ENCODE results near the gene GGT7.

The GGT7 gene

DNA sequence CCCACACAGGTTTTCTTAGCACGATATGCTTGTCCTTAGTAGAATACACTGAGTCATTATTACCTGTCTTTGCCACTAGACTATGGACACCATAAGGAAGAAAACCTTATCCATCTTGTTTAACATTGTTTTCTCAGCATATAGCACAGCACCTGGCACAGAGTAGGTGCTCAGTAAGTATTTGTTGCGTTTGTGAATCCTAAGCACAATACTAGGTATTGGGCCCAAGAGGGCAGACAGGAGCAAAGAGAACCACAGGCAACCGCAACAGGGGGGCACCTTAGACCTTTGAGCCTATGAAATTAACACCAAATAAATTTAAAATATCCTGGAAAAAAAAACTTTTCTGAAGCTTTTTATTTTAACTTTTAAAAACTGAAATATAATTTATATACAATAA lies 43.5 kb downstream of the GGT7 start:
- ChIA-PET CTCF (no interaction called here), POLR2A (no interaction called here)
- no peak for DNase-seq (ENCODE audit: extremely low spot score)
- TF ChIP-seq CTBP1 (IDR thresholded peaks at IDR 0.05; ENCODE audit: borderline replicate concordance) (no peak), FOXK2 (IDR thresholded peaks at IDR 0.05) (no peak), ARNT (IDR thresholded peaks at IDR 0.05) (no peak), TARDBP (IDR thresholded peaks at IDR 0.05) (no peak), NFRKB (IDR thresholded peaks at IDR 0.05) (no peak), SP1 (IDR thresholded peaks at IDR 0.05) (no peak), SUZ12 (IDR thresholded peaks at IDR 0.05) (no peak), ELF4 (IDR thresholded peaks at IDR 0.05) (no peak), LEF1 (IDR thresholded peaks at IDR 0.05; ENCODE audit: borderline replicate concordance) (no peak), BHLHE40 (IDR thresholded peaks at IDR 0.05; ENCODE audit: borderline replicate concordance) (no peak), ZNF384 (IDR thresholded peaks at IDR 0.05) (no peak), FOXM1 (IDR thresholded peaks at IDR 0.05; ENCODE audit: borderline replicate concordance) (no peak)
- TF ChIP-seq, protein P1, sequence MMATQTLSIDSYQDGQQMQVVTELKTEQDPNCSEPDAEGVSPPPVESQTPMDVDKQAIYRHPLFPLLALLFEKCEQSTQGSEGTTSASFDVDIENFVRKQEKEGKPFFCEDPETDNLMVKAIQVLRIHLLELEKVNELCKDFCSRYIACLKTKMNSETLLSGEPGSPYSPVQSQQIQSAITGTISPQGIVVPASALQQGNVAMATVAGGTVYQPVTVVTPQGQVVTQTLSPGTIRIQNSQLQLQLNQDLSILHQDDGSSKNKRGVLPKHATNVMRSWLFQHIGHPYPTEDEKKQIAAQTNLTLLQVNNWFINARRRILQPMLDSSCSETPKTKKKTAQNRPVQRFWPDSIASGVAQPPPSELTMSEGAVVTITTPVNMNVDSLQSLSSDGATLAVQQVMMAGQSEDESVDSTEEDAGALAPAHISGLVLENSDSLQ (IDR thresholded peaks at IDR 0.05), result no peak

DNA sequence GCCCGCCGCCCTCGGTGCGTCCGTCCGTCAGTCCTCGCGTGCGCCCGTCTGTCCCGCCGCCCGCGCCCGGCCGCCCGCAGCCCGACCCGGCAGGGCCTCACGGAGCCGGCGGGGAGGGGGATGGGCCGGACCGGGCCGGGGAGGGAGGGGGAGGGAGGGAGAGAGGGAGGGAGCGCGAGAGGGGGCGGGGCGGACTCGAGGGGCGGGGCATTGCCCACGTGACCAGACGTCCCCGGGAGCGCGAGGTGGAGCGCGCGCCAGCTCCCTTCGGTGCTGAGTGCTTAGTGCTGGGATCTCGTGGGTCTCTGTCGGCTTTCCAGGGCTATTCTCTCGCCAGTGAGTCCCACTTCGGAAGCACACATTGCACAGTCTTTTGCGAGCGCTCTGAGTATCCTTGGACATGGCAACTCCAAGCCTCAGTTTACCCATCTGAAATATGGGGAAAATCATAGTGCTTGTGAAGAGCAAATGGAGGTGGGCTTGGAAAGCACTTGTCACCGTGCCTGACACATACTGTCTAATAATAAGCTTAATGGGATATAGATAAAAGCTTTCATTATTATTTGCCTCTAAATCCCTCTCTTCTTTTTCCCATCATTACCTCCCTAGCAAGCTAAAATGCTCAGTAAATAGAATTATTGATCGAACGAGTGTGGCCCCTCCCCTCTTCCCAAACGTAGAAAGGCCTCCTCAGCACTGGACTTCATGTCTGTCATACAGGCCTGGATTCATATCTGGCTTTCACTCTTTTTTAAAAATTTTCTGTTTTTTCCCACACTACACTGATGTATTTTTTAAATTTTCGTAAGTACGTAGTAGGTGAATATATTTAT lies 46.9 kb downstream of the GGT7 start, which contains the start of gene NCOA6:
NCOA6 (minus strand) TSS at position 122 of the 833 bp plus-strand sequence. CDS start 43,296 bp downstream, outside the sequence.
- ChIA-PET POLR2A (interaction anchor here (0.5 to 1.5 kb wide), 12 partner anchors 9 to 635 kb away, joined by 3 to 8 read pairs (median 4); partner anchors contain the start of gene ACSS2), CTCF (interaction anchor here (0.5 to 1.3 kb wide), 2 partner anchors 22 to 513 kb away, joined by 3 read pairs; no protein-coding TSS in a partner anchor)
- no peak for TF ChIP-seq ZNF384 (IDR thresholded peaks at IDR 0.05)
- no peak for TF ChIP-seq CTBP1 (IDR thresholded peaks at IDR 0.05; ENCODE audit: borderline replicate concordance)
- TF ChIP-seq ARNT (IDR thresholded peaks at IDR 0.05), result no peak
- no peak for TF ChIP-seq TARDBP (IDR thresholded peaks at IDR 0.05)
- TF ChIP-seq BHLHE40 (IDR thresholded peaks at IDR 0.05; ENCODE audit: borderline replicate concordance), result no peak
- TF ChIP-seq L3MBTL2 (conservative IDR thresholded peaks at IDR 0.05), result peak; percentile 72
- TF ChIP-seq LEF1 (IDR thresholded peaks at IDR 0.05; ENCODE audit: borderline replicate concordance), result no peak
- no peak for TF ChIP-seq ELF4 (IDR thresholded peaks at IDR 0.05)
- DNase-seq (ENCODE audit: extremely low spot score), result peak; percentile 88

DNA sequence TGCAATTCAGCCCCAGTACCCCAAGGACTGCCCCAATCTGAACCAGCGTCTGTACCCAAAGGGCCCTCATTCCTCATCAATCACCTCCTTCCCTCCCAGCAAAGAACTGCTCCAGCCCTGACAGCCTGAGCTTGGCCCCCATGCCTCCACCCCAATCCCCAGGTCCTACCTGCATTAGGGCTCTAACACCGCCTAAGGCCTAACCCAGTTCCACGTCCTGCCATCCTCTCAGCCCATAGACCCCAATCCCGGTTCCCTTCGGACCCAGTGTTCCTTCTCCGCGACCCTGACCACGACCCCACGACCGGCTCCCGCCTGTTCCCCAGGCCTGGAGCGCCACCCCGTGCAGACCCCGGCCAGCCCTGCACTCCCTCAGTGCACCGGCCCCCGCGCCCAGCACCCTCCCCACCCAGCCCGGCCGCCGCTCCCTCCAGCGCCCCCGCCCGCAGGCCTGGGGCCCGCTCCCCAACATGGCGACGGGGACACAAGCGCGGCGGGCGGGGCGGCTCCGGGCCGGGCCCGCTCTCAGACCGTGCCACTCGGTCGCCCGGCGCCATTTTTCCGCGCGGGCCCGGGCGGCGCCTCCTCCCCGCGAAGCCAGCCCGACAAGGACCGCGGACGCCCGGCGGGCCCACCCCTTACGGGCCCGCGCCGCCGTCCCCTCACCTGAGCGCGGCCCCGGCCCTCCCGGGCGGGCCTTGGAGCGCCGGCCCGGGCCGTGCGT lies 47.7 kb downstream of the GGT7 start:
- no peak for TF ChIP-seq FOXA1 (IDR thresholded peaks at IDR 0.05)
- peak; percentile 40; the same call in 1 of the 2 replicates for TF ChIP-seq ARNT (IDR thresholded peaks at IDR 0.05)
- TF ChIP-seq FOXM1 (IDR thresholded peaks at IDR 0.05; ENCODE audit: borderline replicate concordance), result 0 out of 2 replicates have a peak, but pooled peaks have one; percentile 14
- peak; percentile 69 for DNase-seq (ENCODE audit: extremely low spot score)
- POLR2A ChIA-PET, result interaction anchor here (0.5 to 1.5 kb wide), 14 partner anchors 8 to 634 kb away, joined by 3 to 8 read pairs (median 3); partner anchors contain the start of gene ACSS2
- CTCF ChIA-PET, result interaction anchor here (0.5 to 1.3 kb wide), 4 partner anchors 21 to 513 kb away, joined by 3 read pairs; no protein-coding TSS in a partner anchor

DNA sequence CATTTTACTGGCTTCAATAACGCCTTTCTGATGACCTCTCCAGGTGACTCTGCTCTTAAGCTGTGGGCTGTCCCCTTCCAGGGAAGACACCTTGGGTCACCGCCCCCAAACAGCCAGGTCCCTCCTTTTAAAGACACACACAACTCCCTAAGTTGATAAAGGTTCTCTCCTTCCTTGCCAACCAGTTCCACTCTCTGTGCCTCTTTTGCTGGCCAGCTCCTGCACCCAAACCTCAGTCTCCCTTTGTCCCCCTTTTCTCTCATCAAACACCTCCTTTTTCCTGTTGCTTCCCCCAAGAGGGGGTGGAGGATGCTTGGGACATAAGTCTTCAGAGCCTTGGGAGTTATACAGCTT lies 48.2 kb downstream of the GGT7 start:
- CTCF ChIA-PET, result interaction anchor here (0.6 to 1.1 kb wide), 2 partner anchors 55 to 217 kb away, joined by 3 read pairs; no protein-coding TSS in a partner anchor
- no peak for TF ChIP-seq HDGF (IDR thresholded peaks at IDR 0.05; ENCODE audit: borderline replicate concordance)
- no peak for TF ChIP-seq SP1 (IDR thresholded peaks at IDR 0.05)
- TF ChIP-seq ZNF384 (IDR thresholded peaks at IDR 0.05), result no peak
- DNase-seq (ENCODE audit: extremely low spot score), result peak; percentile 60
- POLR2A ChIA-PET, result interaction anchor here (0.6 to 1.5 kb wide), 5 partner anchors 8 to 569 kb away, joined by 3 to 4 read pairs (median 3); no protein-coding TSS in a partner anchor

DNA sequence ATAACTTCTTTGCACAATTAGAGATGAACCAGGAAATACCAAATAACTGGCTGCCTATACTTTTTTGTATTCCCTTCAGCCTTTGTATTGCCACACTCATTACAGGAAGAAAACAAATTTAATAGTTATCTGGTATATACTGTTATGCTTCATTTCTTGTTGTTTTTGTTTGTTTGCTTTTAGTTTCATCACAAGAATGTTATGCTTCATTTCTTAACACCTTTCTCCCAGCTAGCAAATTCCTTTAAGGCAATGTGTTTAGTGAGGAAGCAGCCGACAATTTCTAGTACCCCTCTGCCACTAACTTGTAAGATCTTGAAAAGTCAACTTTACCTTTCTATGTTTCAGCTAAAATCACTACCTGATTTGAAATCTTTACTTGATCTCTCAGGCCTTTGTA lies 48.6 kb downstream of the GGT7 start:
- no peak for DNase-seq (ENCODE audit: extremely low spot score)
- CTCF ChIA-PET, result interaction anchor here (1.1 to 1.2 kb wide), 2 partner anchors 25 to 54 kb away, joined by 3 read pairs; no protein-coding TSS in a partner anchor
- TF ChIP-seq SP1 (IDR thresholded peaks at IDR 0.05) (no peak), BHLHE40 (IDR thresholded peaks at IDR 0.05; ENCODE audit: borderline replicate concordance) (no peak), CTBP1 (IDR thresholded peaks at IDR 0.05; ENCODE audit: borderline replicate concordance) (no peak), SUZ12 (IDR thresholded peaks at IDR 0.05) (no peak), ZNF384 (IDR thresholded peaks at IDR 0.05) (no peak), HDGF (IDR thresholded peaks at IDR 0.05; ENCODE audit: borderline replicate concordance) (no peak), FOXK2 (IDR thresholded peaks at IDR 0.05) (no peak), ELF4 (IDR thresholded peaks at IDR 0.05) (no peak), LEF1 (IDR thresholded peaks at IDR 0.05; ENCODE audit: borderline replicate concordance) (no peak), L3MBTL2 (conservative IDR thresholded peaks at IDR 0.05) (no peak), FOXA1 (IDR thresholded peaks at IDR 0.05) (no peak), NFRKB (IDR thresholded peaks at IDR 0.05) (no peak), TARDBP (IDR thresholded peaks at IDR 0.05) (no peak), FOXM1 (IDR thresholded peaks at IDR 0.05; ENCODE audit: borderline replicate concordance) (no peak), ARNT (IDR thresholded peaks at IDR 0.05) (no peak)
- TF ChIP-seq, protein P1 (IDR thresholded peaks at IDR 0.05), result no peak
- POLR2A ChIA-PET, result interaction anchor here (0.6 to 1.0 kb wide), 3 partner anchors 8 to 570 kb away, joined by 3 read pairs; no protein-coding TSS in a partner anchor
